HG03558 (cell line): ENCODE data around the gene ZNF786.
"Not testable (repeated sequence)": the region's sequence is repeated elsewhere in the genome, so short reads cannot be mapped to it uniquely, and the experiment has no call there.

ENCODE experiments used
- ATAC-seq: cut with Tn5 transposase; IDR thresholded peaks from one replicate; pipeline ENCODE4 v1.9.1; 2021; ENCODE audit warnings: moderate number of reproducible peaks; ENCODE audit not compliant: unreplicated experiment; ENCODE audit errors: extremely low read depth

ZNF786 gene

GRCh38 chr7:149090397-149091195 lies at the start of gene ZNF786:
ZNF786 (minus strand) TSS chr7:149090718; CDS start chr7:149090640, 78 bp downstream.
- peak; percentile 74 for ATAC-seq

- no peak for ATAC-seq
Observed at GRCh38 chr7:149136118-149136517, 45.6 kb upstream of the ZNF786 start.

GRCh38 chr7:149133028-149133710 lies 42.7 kb upstream of the ZNF786 start:
- ATAC-seq, result no peak

GRCh38 chr7:149130572-149131198 lies 40.2 kb upstream of the ZNF786 start:
- ATAC-seq, result no peak

GRCh38 chr7:149126662-149127266 lies 36.2 kb upstream of the ZNF786 start:
- ATAC-seq, result no peak

GRCh38 chr7:149125863-149126661 lies 35.5 kb upstream of the ZNF786 start, which contains the start of gene ZNF425:
ZNF425 (minus strand) TSS chr7:149126324; CDS start chr7:149126213, 111 bp downstream.
- peak; percentile 79 for ATAC-seq

- ATAC-seq, result no peak
Observed at GRCh38 chr7:149125189-149125862, 34.8 kb upstream of the ZNF786 start.

- no peak for ATAC-seq
Observed at GRCh38 chr7:149109969-149110368, 19.5 kb upstream of the ZNF786 start.

GRCh38 chr7:149104749-149105148 lies 14.2 kb upstream of the ZNF786 start:
- ATAC-seq, result no peak

GRCh38 chr7:149104214-149104613 lies 13.7 kb upstream of the ZNF786 start:
- no peak for ATAC-seq

- ATAC-seq, result no peak
Observed at GRCh38 chr7:149103424-149103823, 12.9 kb upstream of the ZNF786 start.

GRCh38 chr7:149102666-149103065 lies 12.1 kb upstream of the ZNF786 start:
- no peak for ATAC-seq

GRCh38 chr7:149100821-149101220 lies 10.3 kb upstream of the ZNF786 start:
- ATAC-seq, result no peak

- ATAC-seq, result no peak
Observed at GRCh38 chr7:149099058-149099457, 8.5 kb upstream of the ZNF786 start.

- no peak for ATAC-seq
Observed at GRCh38 chr7:149097088-149097487, 6.6 kb upstream of the ZNF786 start.

- no peak for ATAC-seq
Observed at GRCh38 chr7:149093228-149093627, 2.7 kb upstream of the ZNF786 start.

- ATAC-seq, result not testable (repeated sequence)
Observed at GRCh38 chr7:149092244-149092643, 1.7 kb upstream of the ZNF786 start.

- ATAC-seq, result no peak
Observed at GRCh38 chr7:149087376-149087775, 3.1 kb downstream of the ZNF786 start.

- no peak for ATAC-seq
Observed at GRCh38 chr7:149085866-149086265, 4.7 kb downstream of the ZNF786 start.
